ENCODE results near the gene AP2A2. TPM values are rescaled to one million over a fixed set of nuclear protein-coding genes. Genes with fewer than 3 reads are reported as not detected.

AP2A2 gene
- total RNA-seq, 1 experiment from 2014 or later = 39.4 TPM

- peaks cover 2% of the 10 kb centered on the region for H4K20me1 ChIP-seq (ENCODE audit: insufficient read depth)
These were observed 45.2 kb upstream of the AP2A2 start for GRCh38 chr11:880447-880846.

GRCh38 chr11:882596-882995 is 43.1 kb upstream of the AP2A2 start:
- H3K27ac ChIP-seq = no peak overlapping the region
- H3K9me3 ChIP-seq (ENCODE audit: insufficient read depth, low read depth) = no peaks in the 10 kb centered on the region
- H3K79me2 ChIP-seq (ENCODE audit: low read depth) = no peaks in the 10 kb centered on the region
- CTCF ChIA-PET = no interaction called here
- H3K4me1 ChIP-seq (replicated peaks; ENCODE audit: insufficient read depth) = no peaks in the 10 kb centered on the region
- no peak overlapping the region for H3K4me3 ChIP-seq
- POLR2A ChIA-PET (ENCODE audit: unreplicated experiment) = no interaction called here
- no peak overlapping the region for H3K4me2 ChIP-seq
- no peaks in the 10 kb centered on the region for H3K9me2 ChIP-seq (ENCODE audit: insufficient read depth)
- H3K36me3 ChIP-seq (ENCODE audit: low read depth) = no peaks in the 10 kb centered on the region
- no peak for DNase-seq
- no peak for TF ChIP-seq EZH2 (IDR thresholded peaks at IDR 0.05; ENCODE audit: low read depth)
- TF ChIP-seq CTCF (conservative IDR thresholded peaks at IDR 0.05) = no peak
- intact Hi-C loops (cut with micrococcal nuclease; ENCODE audit: unreplicated experiment) = no loop called here
- no peak overlapping the region for H2AFZ ChIP-seq
- no TSS peak for BruUV-seq (replicated peaks)
- no peaks in the 10 kb centered on the region for H3K27me3 ChIP-seq (ENCODE audit: insufficient read depth, low read depth)
- H3F3A ChIP-seq (ENCODE audit: insufficient read depth, low read depth) = peaks cover 6% of the 10 kb centered on the region; the same call in 1 of the 2 replicates
- H4K20me1 ChIP-seq (ENCODE audit: insufficient read depth) = peaks cover 2% of the 10 kb centered on the region; the same call in 1 of the 2 replicates

More at GRCh38 chr11:880447-880846, 45.2 kb upstream of the AP2A2 start:
- peaks cover 6% of the 10 kb centered on the region; the same call in 1 of the 2 replicates for H3F3A ChIP-seq (ENCODE audit: insufficient read depth, low read depth)
- no peak overlapping the region for H3K27ac ChIP-seq
- POLR2A ChIA-PET (ENCODE audit: unreplicated experiment) = no interaction called here
- no peak overlapping the region for H2AFZ ChIP-seq
- intact Hi-C loops (cut with micrococcal nuclease; ENCODE audit: unreplicated experiment) = no loop called here
- no peaks in the 10 kb centered on the region for H3K36me3 ChIP-seq (ENCODE audit: low read depth)
- no peak for DNase-seq
- H3K9me2 ChIP-seq (ENCODE audit: insufficient read depth) = no peaks in the 10 kb centered on the region
- H3K9me3 ChIP-seq (ENCODE audit: insufficient read depth, low read depth) = no peaks in the 10 kb centered on the region
- no peak overlapping the region for H3K4me2 ChIP-seq
- H3K4me3 ChIP-seq = no peak overlapping the region
- H3K4me1 ChIP-seq (replicated peaks; ENCODE audit: insufficient read depth) = no peaks in the 10 kb centered on the region
- BruUV-seq (replicated peaks) = no TSS peak
- TF ChIP-seq EZH2 (IDR thresholded peaks at IDR 0.05; ENCODE audit: low read depth) (no peak), CTCF (conservative IDR thresholded peaks at IDR 0.05) (no peak)
- CTCF ChIA-PET = no interaction called here
- no peaks in the 10 kb centered on the region for H3K27me3 ChIP-seq (ENCODE audit: insufficient read depth, low read depth)
- no peaks in the 10 kb centered on the region for H3K79me2 ChIP-seq (ENCODE audit: low read depth)

GRCh38 chr11:883527-883926 is 42.1 kb upstream of the AP2A2 start:
- CTCF ChIA-PET = no interaction called here
- no peaks in the 10 kb centered on the region for H3K9me2 ChIP-seq (ENCODE audit: insufficient read depth)
- DNase-seq = no peak
- H4K20me1 ChIP-seq (ENCODE audit: insufficient read depth) = no peaks in the 10 kb centered on the region
- H3K79me2 ChIP-seq (ENCODE audit: low read depth) = no peaks in the 10 kb centered on the region
- H3K27ac ChIP-seq = no peak overlapping the region
- intact Hi-C loops (cut with micrococcal nuclease; ENCODE audit: unreplicated experiment) = no loop called here
- POLR2A ChIA-PET (ENCODE audit: unreplicated experiment) = no interaction called here
- no peak overlapping the region for H3K4me3 ChIP-seq
- TF ChIP-seq EZH2 (IDR thresholded peaks at IDR 0.05; ENCODE audit: low read depth) (no peak), CTCF (conservative IDR thresholded peaks at IDR 0.05) (no peak)
- no peak overlapping the region for H3K4me2 ChIP-seq
- BruUV-seq (replicated peaks) = no TSS peak
- no peaks in the 10 kb centered on the region for H3K36me3 ChIP-seq (ENCODE audit: low read depth)
- no peaks in the 10 kb centered on the region for H3K9me3 ChIP-seq (ENCODE audit: insufficient read depth, low read depth)
- no peak overlapping the region for H2AFZ ChIP-seq
- H3K4me1 ChIP-seq (replicated peaks; ENCODE audit: insufficient read depth) = no peaks in the 10 kb centered on the region
- no peaks in the 10 kb centered on the region for H3K27me3 ChIP-seq (ENCODE audit: insufficient read depth, low read depth)
- H3F3A ChIP-seq (ENCODE audit: insufficient read depth, low read depth) = no peaks in the 10 kb centered on the region

Data from PC-9 (cell line).